Fibroblast of the aortic adventitia (primary cell): ENCODE data around the gene SLC22A17. TPM values are rescaled to one million over a fixed set of nuclear protein-coding genes. Genes with fewer than 3 reads are reported as not detected.
A peak's percentile ranks its signal among the peaks of the same experiment; 100 is the strongest.
"Not testable (repeated sequence)": the region's sequence is repeated elsewhere in the genome, so short reads cannot be mapped to it uniquely, and the experiment has no call there.

Experiments
- DNase-seq: peaks from one replicate; pipeline ENCODE4 v3.0.0-alpha.2; 2010; ENCODE audit warnings: low read depth
- H3K4me3 ChIP-seq: 2 replicates; pipeline ENCODE4 v1.5.1; 2011; ENCODE audit warnings: low read depth, mild to moderate bottlenecking, control low read depth, low read length, moderate library complexity
- CTCF ChIP-seq: IDR thresholded peaks from 2 replicates; pipeline ENCODE4 v1.5.1; 2011; ENCODE audit warnings: mild to moderate bottlenecking, low read length, control low read depth, inconsistent platforms; ENCODE audit not compliant: insufficient read depth
- total RNA-seq: library from RNA; depleted of rRNA; stranded (reverse); fragments of >200 nt; gene quantifications from 2 replicates; pipeline ENCODE4 v1.2.3, GENCODE V29; 2012; ENCODE audit warnings: low replicate concordance

The SLC22A17 gene
- total RNA-seq, 1 donor, result 13.4 TPM

DNA sequence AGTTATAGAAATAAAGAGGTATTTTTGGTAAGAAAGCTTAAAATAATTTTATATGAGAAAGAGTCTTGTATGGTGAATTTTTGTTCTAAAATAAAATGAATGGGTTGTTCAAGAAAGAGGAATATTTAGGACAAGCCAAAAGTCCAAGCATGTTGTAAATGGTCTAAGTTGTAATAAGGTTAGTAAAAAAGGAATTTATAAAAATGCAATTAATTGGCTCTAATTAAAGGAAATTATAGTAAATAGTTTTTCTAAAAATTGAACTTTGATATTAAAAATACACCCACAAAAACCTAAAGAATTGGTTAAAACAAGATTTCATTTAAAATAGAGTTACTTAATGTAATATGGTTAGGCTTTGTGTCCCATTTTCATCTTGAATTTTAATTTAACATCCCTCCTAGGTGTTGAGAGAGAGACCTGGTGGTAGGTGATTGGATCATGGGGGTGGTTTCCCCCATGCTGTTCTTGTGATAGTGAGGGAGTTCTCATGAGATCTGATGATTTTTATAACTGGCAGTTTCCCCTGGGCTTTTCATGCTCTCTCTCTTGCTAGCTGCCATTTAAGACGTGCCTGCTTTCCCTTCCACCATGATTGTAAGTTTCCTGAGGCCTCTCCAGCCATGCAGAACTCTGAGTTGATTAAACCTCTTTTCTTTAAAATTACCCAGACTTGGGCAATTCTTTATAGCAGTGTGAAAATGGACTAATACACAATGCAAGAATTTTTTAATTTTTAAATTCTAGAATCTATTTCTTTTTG, 13.0 kb downstream of the SLC22A17 start:
- DNase-seq, result no peak
- no peak overlapping the region for H3K4me3 ChIP-seq
- TF ChIP-seq CTCF, result no peak

DNA sequence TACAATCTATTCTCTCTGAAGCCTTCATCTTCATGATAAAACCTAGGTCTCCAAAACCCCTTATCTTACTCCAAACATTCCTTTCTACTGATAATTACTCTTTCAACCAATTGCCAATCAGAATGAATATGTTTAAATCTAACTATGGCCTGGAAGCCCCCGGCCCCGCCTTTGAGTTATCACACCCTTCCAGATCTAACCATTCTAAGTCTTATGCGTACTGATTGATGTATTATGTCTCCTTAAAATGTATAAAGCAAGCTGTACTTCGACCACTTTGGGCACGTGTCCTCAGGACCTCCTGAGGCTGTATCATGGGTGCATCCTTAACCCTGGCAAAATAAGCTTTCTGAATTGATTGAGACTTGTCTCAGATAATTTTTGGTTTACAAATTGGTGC, 17.1 kb downstream of the SLC22A17 start:
- H3K4me3 ChIP-seq, result no peak overlapping the region
- DNase-seq, result no peak
- no peak for TF ChIP-seq CTCF

DNA sequence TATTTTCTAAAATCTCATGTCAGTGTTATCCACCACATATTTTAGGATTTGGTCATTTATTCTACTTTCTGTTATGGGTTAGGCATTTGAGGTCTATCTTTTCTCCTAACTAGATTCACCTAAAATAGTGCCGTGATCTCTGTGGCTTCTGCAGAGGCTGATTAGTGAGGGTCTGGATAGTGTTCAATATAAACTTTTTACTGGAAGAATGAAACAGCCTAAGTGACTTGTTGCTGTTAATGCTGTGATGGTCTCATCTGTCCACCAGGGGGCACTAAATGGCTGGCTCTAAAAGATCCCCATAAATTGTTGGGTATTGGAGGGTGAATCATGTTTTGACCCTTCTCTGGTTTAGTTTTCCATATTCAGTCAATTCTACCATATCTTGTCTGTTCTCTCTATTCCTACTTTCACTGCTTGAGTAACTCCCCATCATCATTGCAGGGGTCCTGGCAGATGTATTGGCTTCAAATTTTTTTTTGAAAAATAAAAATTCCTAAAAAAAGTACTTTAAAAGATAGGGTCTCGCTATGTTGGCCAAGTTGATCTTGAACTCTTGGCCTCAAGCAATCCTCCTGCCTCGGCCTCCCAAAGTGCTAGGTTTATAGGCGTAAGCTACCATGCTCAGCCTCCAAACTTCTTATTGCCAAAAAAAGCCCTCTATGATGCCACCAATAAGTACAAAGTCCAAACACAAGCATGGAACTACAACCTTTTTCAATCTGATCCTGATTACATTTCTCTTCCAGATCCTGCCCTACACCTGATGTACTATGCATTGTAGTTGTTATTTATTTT, 24.5 kb downstream of the SLC22A17 start:
- DNase-seq, result peak; percentile 87
- peak; percentile 87 for TF ChIP-seq CTCF
- H3K4me3 ChIP-seq, result no peak overlapping the region

- TF ChIP-seq CTCF, result no peak
- DNase-seq, result no peak
- H3K4me3 ChIP-seq, result no peak overlapping the region
These were observed 26.0 kb downstream of the SLC22A17 start for GRCh38 chr14:23326491-23327332.

DNA sequence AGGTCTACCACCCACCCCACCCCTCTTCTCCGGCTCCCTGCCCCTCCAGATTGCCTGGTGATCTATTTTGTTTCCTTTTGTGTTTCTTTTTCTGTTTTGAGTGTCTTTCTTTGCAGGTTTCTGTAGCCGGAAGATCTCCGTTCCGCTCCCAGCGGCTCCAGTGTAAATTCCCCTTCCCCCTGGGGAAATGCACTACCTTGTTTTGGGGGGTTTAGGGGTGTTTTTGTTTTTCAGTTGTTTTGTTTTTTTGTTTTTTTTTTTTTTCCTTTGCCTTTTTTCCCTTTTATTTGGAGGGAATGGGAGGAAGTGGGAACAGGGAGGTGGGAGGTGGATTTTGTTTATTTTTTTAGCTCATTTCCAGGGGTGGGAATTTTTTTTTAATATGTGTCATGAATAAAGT, 26.9 kb downstream of the SLC22A17 start:
- H3K4me3 ChIP-seq, result not testable (repeated sequence)

DNA sequence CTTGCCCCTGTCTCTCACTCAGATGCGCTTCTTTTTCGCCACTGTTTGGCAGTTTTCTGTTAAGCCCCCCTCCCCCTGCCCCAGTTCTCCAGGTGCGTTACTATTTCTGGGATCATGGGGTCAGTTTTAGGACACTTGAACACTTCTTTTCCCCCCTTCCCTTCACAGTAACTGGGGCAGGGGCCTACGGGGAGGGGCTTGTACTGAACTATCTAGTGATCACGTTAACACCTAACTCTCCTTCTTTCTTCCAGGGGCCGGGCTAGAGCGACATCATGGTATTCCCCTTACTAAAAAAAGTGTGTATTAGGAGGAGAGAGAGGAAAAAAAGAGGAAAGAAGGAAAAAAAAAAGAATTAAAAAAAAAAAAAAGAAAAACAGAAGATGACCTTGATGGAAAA, 27.7 kb downstream of the SLC22A17 start:
- TF ChIP-seq CTCF, result no peak
- no peak for DNase-seq
- H3K4me3 ChIP-seq, result no peak overlapping the region

More for the DNA sequence above, 26.9 kb downstream of the SLC22A17 start:
- not testable (repeated sequence) for DNase-seq

DNA sequence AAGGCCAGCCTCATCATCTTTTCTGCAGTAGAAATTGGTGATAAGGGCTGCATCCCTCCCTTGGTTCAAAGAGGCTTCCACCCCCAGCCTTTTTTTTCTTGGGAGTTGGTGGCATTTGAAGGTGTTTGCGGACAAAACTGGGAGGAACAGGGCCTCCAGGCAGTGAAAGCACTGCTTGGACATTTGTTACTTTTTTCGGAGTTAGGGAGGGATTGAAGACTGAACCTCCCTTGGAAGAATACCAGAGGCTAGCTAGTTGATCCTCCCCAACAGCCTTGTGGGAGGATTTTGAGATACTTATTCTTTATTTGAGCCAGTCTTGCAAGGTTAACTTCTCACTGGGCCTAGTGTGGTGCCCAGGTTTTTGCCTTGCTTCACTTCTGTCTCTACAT, 28.2 kb downstream of the SLC22A17 start:
- H3K4me3 ChIP-seq, result no peak overlapping the region
- no peak for TF ChIP-seq CTCF
- DNase-seq, result no peak
